HL-60/S4 treated with retinoic acid at 250 ng/mL for 4 days and 3 days (cell line): ENCODE measurements around the gene CCL15.
"Not testable (repeated sequence)": the region's sequence is repeated elsewhere in the genome, so short reads cannot be mapped to it uniquely, and the experiment has no call there.

Source experiments
- in situ Hi-C: fragments of 300-500 bp; cut with MboI; formaldehyde crosslinking; loops from 2 replicates; pipeline ENCODE4 v1.7.0; 2022; ENCODE audit warnings: low sequenced_read_pairs

CCL15 gene

DNA sequence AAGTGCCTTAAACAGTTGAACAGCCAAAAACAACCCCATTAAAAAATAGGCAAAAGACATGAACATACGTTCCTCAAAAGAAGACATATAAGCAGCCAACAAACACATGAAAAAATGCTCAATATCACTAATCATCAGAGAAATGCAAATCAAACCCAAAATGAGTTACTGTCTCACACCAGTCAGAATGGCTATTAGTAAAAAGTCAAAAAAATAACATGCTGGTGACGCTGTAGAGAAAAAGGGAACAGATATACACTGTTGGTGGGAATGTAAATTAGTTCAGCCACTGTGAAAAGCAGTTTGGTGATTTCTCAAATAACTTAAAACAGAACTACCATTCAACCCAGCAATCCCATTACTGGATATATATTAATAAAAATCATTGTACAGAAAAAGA, 6.0 kb downstream of the CCL15 start:
- in situ Hi-C loops, result not testable (repeated sequence)

DNA sequence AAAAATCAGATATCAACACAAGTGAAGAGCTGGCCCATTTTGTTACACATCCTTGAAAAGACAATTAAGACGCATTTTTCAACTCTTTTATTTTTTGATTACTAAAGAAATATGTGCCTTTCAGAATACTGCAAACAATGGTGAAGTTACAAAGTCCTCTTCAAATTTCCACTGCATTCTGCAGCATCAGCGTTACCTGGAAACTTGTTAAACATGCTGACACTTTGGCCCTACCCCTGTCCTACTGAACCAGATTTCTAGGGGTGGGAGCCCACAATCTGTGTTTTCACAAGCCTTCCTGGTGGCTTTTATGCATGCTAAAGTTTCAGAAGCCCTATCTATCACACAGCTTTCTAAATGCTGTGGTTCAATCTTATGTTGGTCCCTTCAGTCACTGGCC, 10.3 kb downstream of the CCL15 start:
- in situ Hi-C loops, result no loop called here

DNA sequence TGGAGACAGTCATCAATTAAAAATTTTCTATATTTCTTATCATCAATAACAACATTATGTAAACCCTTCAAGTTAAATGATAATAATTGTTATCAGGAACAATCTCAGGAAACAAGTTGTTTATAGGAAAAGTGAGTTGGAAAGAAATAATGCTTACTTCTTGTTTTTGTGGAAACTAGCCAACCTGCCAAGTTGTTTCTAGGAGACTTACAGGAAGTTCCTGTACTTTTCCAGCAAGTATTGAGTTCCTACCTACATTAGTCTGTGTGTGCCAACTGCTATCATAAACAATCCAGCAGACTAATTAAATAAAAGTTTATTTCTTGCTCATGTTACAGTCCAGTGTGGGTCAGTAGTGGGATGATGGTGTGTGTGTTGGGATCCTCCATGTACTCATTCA, 13.2 kb downstream of the CCL15 start:
- in situ Hi-C loops, result no loop called here

DNA sequence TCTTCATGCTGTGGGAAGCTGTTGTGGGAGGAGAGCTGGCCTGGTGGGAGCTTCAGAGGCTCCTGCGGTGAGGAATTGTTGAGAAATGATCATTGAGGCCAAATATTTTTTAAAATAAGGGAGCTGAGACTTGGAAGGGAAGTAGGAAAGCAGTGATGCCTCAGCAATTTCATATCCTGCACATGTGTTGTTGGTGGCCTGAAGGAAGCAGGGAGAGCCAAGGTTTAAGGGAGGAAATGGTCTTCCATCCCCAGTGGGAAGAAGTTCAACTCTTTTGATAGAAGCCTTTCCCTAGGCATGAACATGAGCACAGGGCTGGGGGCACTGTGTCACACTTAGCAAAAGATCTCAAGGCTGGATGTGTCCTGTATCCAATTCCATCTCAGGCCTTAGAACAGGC, 14.7 kb downstream of the CCL15 start, which contains the start of gene CCL14:
Gene CCL14 (minus strand): TSS at position 87 of the 400 bp plus-strand sequence. CDS start 80 bp downstream, at position 7.
- in situ Hi-C loops, result no loop called here

- in situ Hi-C loops, result no loop called here
Observed at GRCh38 chr17:35984140-35984539, 17.2 kb downstream of the CCL15 start.

- in situ Hi-C loops, result no loop called here
Observed at GRCh38 chr17:35982409-35983191, 18.8 kb downstream of the CCL15 start.

- in situ Hi-C loops, result no loop called here
Observed at GRCh38 chr17:35981908-35982330, 19.4 kb downstream of the CCL15 start.

DNA sequence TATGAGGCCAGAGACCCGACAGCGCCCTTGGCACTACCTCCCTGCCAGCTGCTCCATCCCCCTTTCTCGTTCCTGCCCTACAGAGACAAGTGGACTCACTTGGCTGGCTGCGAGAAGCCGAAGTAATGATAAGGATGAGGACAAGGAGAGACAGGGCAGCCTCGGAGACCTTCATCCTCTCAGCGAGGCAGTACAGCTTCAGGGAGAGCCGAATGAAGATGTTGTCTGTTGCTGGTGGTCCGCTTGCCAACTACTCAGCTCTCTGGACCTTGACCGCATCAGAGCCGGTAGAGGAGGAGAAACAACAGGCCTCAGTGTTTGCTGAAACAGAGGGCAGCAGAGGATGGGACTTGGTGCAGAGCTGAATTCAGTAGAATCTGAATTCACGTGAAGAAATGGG, 20.1 kb downstream of the CCL15 start, which contains the start of gene CCL16:
Gene CCL16 (minus strand): TSS at position 252 of the 400 bp plus-strand sequence. CDS start 77 bp downstream, at position 175.
- in situ Hi-C loops, result no loop called here

- in situ Hi-C loops, result loop anchor here (10.0 kb wide), 2 partner anchors 96 to 506 kb away; partner anchors contain the start of gene ZNHIT3
Observed at GRCh38 chr17:35978346-35978745, 23.0 kb downstream of the CCL15 start.

GRCh38 chr17:35977509-35977908, 23.8 kb downstream of the CCL15 start:
- in situ Hi-C loops, result loop anchor here (10.0 kb wide), 2 partner anchors 97 to 507 kb away; partner anchors contain the start of gene ZNHIT3

DNA sequence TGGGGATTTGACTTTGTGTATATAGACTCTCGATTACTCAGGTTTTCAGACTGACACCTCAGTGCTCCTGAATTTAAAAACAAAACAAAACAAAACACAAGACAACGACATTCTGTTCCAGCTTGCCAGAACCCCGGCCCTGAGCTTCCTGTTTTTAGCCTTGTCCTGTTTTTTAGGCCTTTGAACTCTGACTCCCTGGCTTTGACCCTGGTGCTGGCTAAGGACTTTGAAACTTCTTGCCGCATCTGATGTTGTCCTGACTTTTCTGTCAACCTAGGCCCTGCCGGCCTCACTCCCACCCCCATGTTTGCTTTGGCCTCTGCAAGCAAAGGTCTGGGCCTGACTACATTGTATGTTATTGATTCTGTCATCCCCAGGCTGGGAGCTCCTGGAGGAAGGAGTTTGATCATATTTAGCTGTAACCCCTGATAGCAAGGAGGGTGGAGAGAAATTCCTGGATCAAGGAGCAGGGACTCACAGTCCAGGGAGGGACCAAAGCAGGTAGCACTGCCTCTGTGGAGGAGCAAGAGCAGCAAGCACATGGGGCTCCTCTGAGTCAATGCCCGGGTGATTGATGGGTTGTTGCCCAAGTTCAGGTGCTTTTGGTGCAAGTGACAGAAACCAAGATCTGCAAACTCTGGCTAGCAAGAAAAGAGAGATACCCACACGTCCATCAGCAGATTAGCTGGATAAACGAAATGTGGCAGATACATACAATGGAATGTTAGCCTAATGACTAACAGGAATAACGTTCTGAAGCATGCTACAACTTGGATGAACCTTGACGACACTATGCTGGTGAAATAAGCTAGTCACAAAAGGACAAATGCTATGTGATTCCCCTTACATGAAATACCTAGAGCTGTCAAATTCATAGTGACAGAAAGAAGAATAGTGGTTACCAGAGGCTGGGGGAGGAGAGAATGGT, 27.8 kb downstream of the CCL15 start:
- in situ Hi-C loops, result loop anchor here (5.0 to 10.0 kb wide), 3 partner anchors 101 to 511 kb away; partner anchors contain the start of gene ZNHIT3

- in situ Hi-C loops, result loop anchor here (5.0 to 10.0 kb wide), 3 partner anchors 102 to 512 kb away; partner anchors contain the start of gene ZNHIT3
Observed at GRCh38 chr17:35972945-35973332, 28.4 kb downstream of the CCL15 start.

GRCh38 chr17:35972535-35972934, 28.8 kb downstream of the CCL15 start:
- in situ Hi-C loops, result loop anchor here (5.0 to 10.0 kb wide), 3 partner anchors 102 to 512 kb away; partner anchors contain the start of gene ZNHIT3

DNA sequence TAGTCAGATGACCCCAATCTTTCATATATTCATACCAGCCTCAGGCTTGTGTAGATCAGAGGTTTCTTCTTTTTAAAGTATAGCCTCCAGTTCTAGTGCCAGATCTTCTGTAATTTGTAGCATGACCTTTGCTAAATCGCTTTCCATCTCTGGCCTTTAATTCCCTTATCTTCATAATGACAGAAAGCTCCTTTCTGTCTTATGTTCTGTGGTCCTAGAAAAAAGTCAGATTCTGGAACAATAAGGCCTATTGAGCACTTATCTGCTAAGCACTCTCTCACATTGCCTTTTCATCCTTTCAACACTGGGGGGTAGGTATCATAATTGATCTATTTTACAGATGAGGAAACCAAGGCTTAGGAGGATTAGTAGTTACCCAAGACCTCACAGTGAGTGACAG, 29.3 kb downstream of the CCL15 start:
- in situ Hi-C loops, result loop anchor here (5.0 to 10.0 kb wide), 3 partner anchors 103 to 513 kb away; partner anchors contain the start of gene ZNHIT3

DNA sequence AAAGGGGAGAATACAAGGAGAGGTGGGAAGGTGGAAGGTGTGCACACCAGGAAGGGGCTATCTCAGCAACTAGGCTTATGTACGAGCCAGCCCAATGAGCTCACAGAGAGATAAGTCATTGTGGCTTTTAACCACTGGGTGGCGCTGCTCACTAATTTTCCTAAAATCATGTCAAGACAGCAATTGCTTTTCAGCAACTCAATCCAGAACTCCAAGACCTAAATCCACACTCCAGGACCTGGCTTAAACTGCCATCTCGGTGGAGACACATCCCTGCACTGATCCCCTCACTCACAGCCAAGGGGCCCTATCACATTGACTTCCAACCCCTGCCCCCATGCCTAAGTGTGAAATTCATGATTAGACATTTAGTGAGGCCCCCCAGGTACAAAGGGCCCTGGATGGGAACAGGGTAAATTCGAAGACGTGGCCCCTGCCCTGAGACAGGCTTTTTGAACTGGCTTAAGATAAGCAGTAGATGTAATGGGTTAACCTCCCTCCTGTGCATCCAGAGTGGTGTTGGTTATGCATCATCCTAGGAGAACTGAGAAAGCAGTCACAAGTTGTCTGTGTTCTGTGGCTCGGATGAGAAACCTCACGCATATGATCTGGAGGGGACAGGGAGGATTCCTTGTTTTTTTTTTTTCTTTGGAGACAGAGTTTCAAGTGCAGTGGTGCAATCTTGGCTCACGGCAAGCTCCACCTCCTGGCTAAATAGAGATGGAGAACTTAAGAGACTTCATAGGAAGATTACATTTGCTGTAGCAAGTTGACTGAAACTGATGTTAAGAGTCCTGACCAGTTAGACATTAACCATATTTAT, 31.6 kb downstream of the CCL15 start:
- in situ Hi-C loops, result loop anchor here (5.0 to 10.0 kb wide), 3 partner anchors 105 to 515 kb away; partner anchors contain the start of gene ZNHIT3

DNA sequence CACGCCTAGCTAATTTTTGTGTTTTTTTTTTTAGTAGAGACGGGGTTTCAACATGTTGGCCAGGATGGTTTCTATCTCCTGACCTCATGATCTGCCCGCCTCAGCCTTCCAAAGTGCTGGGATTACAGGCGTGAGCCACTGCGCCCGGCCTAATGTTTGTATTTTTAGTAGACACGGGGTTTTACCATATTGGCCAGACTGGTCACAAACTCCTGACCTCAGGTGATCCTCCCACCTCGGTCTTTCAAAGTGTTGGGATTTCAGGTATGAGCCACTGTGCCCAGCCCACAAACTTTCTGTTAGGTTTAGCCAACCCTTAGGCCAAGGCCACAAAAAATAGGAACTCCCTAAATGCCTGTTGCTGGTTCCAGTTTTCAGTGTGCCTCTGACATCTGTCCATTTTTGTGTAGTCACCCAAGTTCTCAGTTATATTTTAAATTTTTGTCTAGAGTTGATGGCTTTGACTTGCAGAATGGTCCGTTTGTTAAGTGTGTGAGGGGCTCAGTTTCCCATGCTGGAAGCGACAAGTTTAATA, 32.8 kb downstream of the CCL15 start:
- in situ Hi-C loops, result no loop called here

GRCh38 chr17:35965272-35965671, 36.1 kb downstream of the CCL15 start:
- in situ Hi-C loops, result no loop called here

DNA sequence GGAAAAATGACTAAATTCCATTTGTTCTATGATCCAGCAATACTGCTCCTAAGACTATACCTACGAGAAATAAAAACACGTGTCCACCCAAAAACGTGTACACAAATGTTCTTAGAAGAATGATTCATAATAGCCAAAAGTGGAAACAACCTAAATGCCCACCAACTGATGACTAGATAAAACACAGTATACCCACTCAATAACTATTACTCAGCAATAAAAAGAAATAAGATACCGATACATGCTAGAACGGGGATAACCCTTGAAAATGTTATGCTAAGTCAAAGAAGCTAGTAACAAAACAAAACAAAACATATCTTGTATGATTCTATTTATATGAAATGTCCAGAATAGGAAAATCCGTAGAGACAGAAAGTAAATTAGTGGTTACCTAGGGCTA, 37.7 kb downstream of the CCL15 start:
- in situ Hi-C loops, result no loop called here

DNA sequence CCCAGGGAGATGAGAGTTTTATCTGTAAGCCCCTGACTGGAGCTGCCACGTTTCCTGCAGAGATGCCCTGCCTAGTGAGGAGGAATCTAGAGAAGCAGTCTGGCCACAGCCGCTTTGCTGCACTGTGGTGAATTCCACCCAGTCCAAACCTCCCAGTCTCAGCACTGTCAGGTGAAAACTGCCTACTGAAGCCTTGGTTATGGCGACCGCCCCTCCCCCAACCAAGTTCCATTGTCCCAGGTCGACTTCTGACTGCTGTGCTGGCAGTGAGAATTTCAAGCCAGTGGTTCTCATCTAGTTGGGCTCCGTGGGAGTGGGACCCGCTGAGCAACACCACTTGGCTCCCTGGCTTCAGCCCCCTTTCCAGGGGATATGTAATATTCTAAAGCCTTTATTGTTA, 47.6 kb downstream of the CCL15 start:
- in situ Hi-C loops, result no loop called here

DNA sequence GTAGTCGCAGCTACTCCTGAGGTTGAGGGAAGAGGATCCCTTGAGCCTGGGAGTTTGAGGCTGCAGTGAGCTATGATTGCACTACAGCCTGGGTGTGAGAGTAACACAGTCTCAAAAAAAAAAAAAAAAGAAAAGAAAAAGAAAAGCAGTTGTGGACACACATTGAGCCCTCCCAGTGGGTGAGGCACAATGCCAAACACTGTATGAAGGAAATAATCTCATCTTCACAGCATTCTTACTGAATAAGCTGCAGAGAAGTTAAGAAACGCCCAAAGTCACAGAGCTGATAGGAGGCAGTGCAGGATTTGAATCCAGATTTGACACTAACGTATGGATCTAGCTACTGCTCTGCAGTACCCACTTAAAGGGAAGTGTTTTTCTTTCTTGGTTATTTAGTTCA, 52.0 kb downstream of the CCL15 start:
- in situ Hi-C loops, result loop anchor here (10.0 kb wide), 1 partner anchor 95 kb away; no protein-coding TSS in a partner anchor
